ENCODE results near the gene TRPV4. TPM values are rescaled to one million over a fixed set of nuclear protein-coding genes. Genes with fewer than 3 reads are reported as not detected.

Gene TRPV4
- total RNA-seq, 1 experiment from 2014 or later, result 0.44 TPM

GRCh38 chr12:109817627-109818231 lies 15.5 kb downstream of the TRPV4 start:
- CTCF ChIA-PET, result interaction anchor here (0.7 kb wide), 1 partner anchor 431 kb away, joined by 4 read pairs; no protein-coding TSS in a partner anchor
- in situ Hi-C loops (cut with HindIII; ENCODE audit: low pct_unique_long_range_greater_than_20kb, low sequenced_read_pairs), result no loop called here

DNA sequence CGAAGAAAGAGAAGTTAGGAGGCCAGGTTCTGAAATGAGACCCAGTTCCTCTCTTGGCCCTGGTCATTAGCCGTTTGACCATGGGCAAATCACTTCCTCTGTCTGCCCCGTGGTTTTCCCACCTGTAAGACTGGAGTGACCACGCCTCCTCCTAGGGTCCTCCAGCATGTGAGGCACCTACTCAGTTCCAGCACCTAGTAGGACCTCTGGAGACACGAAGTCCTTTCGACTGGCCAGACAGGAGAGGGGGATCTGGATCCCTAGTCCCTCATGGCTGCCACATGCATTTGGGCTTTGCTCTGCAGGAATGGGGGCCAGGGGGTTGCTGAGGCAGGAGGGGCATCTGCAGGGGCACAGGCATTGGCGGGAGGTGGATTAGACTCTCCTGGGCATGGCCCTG lies 16.3 kb downstream of the TRPV4 start:
- no peak overlapping the region for H3K27ac ChIP-seq (ENCODE audit: low read length)
- in situ Hi-C loops (cut with HindIII; ENCODE audit: low pct_unique_long_range_greater_than_20kb, low sequenced_read_pairs) (no loop called here), intact Hi-C loops (cut with micrococcal nuclease; ENCODE audit: unreplicated experiment) (no loop called here)
- DNase-seq (ENCODE audit: low read depth, low spot score) (no peak), ATAC-seq (no peak)
- no peaks in the 10 kb centered on the region for H3K9me3 ChIP-seq (ENCODE audit: control insufficient read depth, insufficient read depth, low read depth, low read length)
- TF ChIP-seq CTCF (IDR thresholded peaks at IDR 0.05) (no peak), POLR2AphosphoS5 (IDR thresholded peaks at IDR 0.05; ENCODE audit: low read depth, low read length) (no peak), TCF7L2 (IDR thresholded peaks at IDR 0.05; ENCODE audit: low read depth, low read length) (no peak), SIN3A (IDR thresholded peaks at IDR 0.05; ENCODE audit: borderline replicate concordance, insufficient read depth, low read depth, low read length) (no peak), REST (IDR thresholded peaks at IDR 0.05; ENCODE audit: insufficient read depth in 1 of 2, low read depth in 2 of 2, low read length in 1 of 2) (no peak)
- ChIA-PET CTCF (no interaction called here), POLR2A (no interaction called here)
- H3K36me3 ChIP-seq (ENCODE audit: control insufficient read depth, insufficient read depth, low read length), result no peaks in the 10 kb centered on the region
- peaks cover 9% of the 10 kb centered on the region for H3K4me1 ChIP-seq (ENCODE audit: control insufficient read depth, insufficient read depth, low read length)
- H3K27me3 ChIP-seq (ENCODE audit: control insufficient read depth, insufficient read depth, low read length), result no peaks in the 10 kb centered on the region
- BruUV-seq (replicated peaks), result no TSS peak
- no peak overlapping the region for H3K4me3 ChIP-seq (ENCODE audit: low read depth in 2 of 2, low read length in 2 of 2)

More at GRCh38 chr12:109817627-109818231, 15.5 kb downstream of the TRPV4 start:
- DNase-seq (ENCODE audit: low read depth, low spot score), result no peak
- BruUV-seq (replicated peaks), result no TSS peak
- Histone ChIP-seq H3K27me3 (ENCODE audit: control insufficient read depth, insufficient read depth, low read length) (no peaks in the 10 kb centered on the region), H3K27ac (ENCODE audit: low read length) (no peak overlapping the region), H3K4me1 (ENCODE audit: control insufficient read depth, insufficient read depth, low read length) (peaks cover 9% of the 10 kb centered on the region), H3K4me3 (ENCODE audit: low read depth in 2 of 2, low read length in 2 of 2) (no peak overlapping the region), H3K36me3 (ENCODE audit: control insufficient read depth, insufficient read depth, low read length) (no peaks in the 10 kb centered on the region), H3K9me3 (ENCODE audit: control insufficient read depth, insufficient read depth, low read depth, low read length) (no peaks in the 10 kb centered on the region)
- no peak for TF ChIP-seq CTCF (IDR thresholded peaks at IDR 0.05)
- no peak for TF ChIP-seq TCF7L2 (IDR thresholded peaks at IDR 0.05; ENCODE audit: low read depth, low read length)
- TF ChIP-seq POLR2AphosphoS5 (IDR thresholded peaks at IDR 0.05; ENCODE audit: low read depth, low read length), result no peak
- no peak for TF ChIP-seq REST (IDR thresholded peaks at IDR 0.05; ENCODE audit: insufficient read depth in 1 of 2, low read depth in 2 of 2, low read length in 1 of 2)
- no peak for TF ChIP-seq SIN3A (IDR thresholded peaks at IDR 0.05; ENCODE audit: borderline replicate concordance, insufficient read depth, low read depth, low read length)
- POLR2A ChIA-PET, result no interaction called here
- ATAC-seq, result no peak
- intact Hi-C loops (cut with micrococcal nuclease; ENCODE audit: unreplicated experiment), result no loop called here

Measured in Panc1 (cell line).